Hematopoietic multipotent progenitor cell treated with erythropoietin and hydrocortisone succinate and interleukin-3 and kit ligand, for 15 days (in vitro differentiated cells): ENCODE data around the gene PHACTR1.

Source experiments
- DNase-seq: peaks from one replicate; pipeline ENCODE4 v3.0.0-alpha.2; 2015; ENCODE audit warnings: low spot score

PHACTR1 gene

DNA sequence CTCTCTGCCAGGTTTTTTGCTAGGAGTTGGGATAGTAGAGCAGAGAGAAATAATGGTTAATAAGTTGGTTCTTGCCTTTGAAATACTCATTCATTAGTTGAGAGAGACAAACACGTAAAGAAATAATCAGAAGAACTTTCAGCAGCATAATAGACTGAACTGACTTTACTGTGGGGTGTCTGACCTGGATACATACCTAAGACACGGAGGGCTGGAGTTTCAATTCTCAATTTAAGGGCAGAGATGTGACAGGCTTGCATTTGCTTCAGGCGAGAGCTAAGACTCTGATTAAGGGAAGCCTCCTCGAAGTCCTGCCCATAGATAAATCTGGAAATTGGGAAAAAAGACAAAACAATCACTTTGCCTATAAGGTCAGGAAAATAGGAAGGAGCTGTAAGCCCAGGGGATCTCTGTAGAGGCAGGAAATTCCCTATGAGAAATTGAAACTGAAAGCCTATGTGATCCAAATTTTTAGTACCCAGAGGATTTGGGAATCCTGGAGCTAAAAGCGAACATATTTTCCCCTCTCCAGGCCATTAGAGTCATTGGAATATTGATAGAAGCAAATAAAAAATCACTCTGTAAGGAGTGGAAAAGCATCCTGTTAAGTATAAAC, 276.8 kb downstream of the PHACTR1 start:
- DNase-seq: no peak

GRCh38 chr6:12995419-12995818, 278.9 kb downstream of the PHACTR1 start:
- DNase-seq: no peak

GRCh38 chr6:13000537-13000936, 284.0 kb downstream of the PHACTR1 start:
- no peak for DNase-seq

GRCh38 chr6:13001927-13002326, 285.4 kb downstream of the PHACTR1 start:
- DNase-seq: no peak

GRCh38 chr6:13004601-13005000, 288.0 kb downstream of the PHACTR1 start:
- no peak for DNase-seq

DNA sequence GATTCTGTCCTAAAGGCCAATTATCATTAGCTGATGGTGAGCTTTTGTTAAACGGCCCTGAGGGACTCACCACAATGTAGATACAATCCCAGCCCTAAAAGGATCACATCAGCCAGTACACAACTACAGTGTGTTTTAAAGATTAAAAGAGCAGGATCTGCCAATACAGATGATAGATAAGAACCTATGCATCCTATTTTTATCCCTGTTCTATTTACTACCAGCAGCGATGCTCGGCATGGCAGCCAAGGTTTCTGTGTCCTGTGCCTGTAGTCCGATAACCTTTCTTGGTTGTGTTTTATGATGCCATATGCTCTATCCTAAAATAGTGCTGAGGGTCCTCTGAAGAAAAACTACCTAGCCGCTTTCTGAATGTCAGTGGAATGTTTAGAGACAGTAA, 289.4 kb downstream of the PHACTR1 start:
- no peak for DNase-seq

DNA sequence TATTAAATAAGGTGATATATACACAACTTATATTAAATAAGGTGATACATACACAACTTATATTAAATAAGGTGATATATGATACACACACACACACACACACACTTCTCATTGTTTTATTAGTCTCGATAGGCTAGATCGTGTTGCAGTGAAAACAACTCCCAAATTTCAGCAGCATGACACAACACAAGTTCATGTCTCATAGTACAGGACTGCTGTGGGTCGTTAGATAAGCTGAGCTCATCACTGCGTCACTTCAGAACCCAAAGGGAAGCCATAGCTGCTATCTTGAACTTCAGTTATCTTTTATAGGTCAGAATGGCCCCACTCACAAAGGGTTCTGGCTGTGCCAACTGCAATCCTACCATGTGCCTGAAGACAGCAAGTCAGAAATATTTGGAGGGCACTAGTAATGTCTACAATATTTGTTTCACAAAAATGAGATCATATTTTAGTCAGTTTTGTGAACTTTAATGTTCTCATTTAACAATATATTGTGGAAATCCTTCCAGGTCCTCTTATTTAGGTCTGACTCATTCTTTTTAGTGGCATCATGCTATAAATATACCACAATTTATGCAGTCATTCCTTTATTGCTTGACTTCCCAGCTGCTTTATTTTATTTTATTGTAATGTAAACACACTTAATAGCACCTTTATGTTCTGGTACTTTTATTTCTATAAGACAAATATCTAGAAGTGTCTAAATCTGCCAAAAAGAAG, 290.2 kb downstream of the PHACTR1 start:
- DNase-seq: peak; percentile 81

DNA sequence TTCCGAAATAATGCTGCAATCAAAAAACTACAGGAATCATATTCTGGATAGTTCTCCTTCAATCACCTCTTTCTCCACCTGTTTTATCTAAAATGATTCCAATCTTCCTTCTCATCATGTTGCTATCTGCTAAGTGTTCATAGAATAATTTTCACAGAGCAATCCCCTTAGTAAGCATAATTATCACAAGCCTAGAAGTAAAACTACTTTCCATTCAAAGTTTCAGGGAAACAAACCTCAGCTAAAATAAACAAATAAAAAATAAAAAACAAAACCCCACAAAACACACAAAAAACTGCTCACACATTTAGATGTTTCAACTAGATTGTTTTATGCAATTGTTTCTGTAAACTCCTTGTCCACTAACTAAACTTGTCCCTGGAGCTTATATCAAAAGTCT, 291.2 kb downstream of the PHACTR1 start:
- DNase-seq: no peak

- DNase-seq: no peak
Observed at GRCh38 chr6:13009031-13009430, 292.5 kb downstream of the PHACTR1 start.

- DNase-seq: no peak
Observed at GRCh38 chr6:13009461-13009860, 292.9 kb downstream of the PHACTR1 start.

- no peak for DNase-seq
Observed at GRCh38 chr6:13011612-13012146, 295.1 kb downstream of the PHACTR1 start.

GRCh38 chr6:13012296-13012695, 295.7 kb downstream of the PHACTR1 start:
- DNase-seq: no peak

GRCh38 chr6:13012977-13013680, 296.6 kb downstream of the PHACTR1 start:
- DNase-seq: no peak

- DNase-seq: no peak
Observed at GRCh38 chr6:13013681-13014503, 297.3 kb downstream of the PHACTR1 start.

- DNase-seq: no peak
Observed at GRCh38 chr6:13014504-13015378, 298.2 kb downstream of the PHACTR1 start.

DNA sequence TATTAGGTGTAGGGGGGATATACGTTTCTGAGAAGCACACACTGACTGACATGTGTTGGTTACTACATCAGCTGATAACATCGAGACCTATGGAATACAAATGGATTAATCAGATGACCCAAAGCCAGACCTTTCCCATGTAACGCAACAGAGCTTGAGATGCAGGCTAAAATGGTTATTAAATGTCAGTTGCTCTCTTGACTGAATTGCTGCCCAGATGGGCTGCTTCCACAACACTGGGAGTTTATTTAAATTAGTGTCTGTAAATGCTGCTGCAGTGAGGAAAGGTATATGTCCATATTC, 298.8 kb downstream of the PHACTR1 start:
- no peak for DNase-seq

- DNase-seq: no peak
Observed at GRCh38 chr6:13024616-13025015, 308.0 kb downstream of the PHACTR1 start.

- DNase-seq: no peak
Observed at GRCh38 chr6:13025893-13026499, 309.4 kb downstream of the PHACTR1 start.

GRCh38 chr6:13026557-13026956, 310.0 kb downstream of the PHACTR1 start:
- DNase-seq: no peak

- DNase-seq: no peak
Observed at GRCh38 chr6:13027207-13027606, 310.6 kb downstream of the PHACTR1 start.

DNA sequence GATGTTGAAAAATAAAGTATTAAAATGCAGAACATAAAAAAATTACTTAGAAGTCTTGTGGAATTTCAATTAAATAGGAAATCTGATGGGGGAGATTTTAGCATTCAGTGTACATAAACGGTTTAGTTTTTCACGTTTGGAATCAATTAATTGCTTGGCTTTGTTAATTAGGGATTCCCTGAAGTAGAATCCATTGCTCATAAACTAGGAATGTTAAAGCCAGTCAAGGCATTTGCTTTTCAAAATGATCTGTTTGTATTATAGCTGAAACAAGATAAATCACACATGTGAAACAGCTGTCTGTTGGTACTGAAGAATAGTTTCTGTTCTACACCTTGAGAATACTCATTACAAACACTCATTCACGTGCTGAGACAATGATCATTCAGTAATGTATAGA, 313.8 kb downstream of the PHACTR1 start:
- DNase-seq: no peak
